ENCODE data around the gene TTLL5.

- TF ChIP-seq CCDC6 (CRISPR knock-in tag; IDR thresholded peaks at IDR 0.05) (no peak), MXI1 (IDR thresholded peaks at IDR 0.05; ENCODE audit: borderline replicate concordance, low read depth, low read length) (no peak), HNF4A (CRISPR knock-in tag; IDR thresholded peaks at IDR 0.05) (no peak), ETS1 (CRISPR knock-in tag; IDR thresholded peaks at IDR 0.05) (no peak), PHF8 (CRISPR knock-in tag; IDR thresholded peaks at IDR 0.05) (no peak), ELF4 (CRISPR knock-in tag; IDR thresholded peaks at IDR 0.05; ENCODE audit: borderline replicate concordance) (no peak), JARID2 (CRISPR knock-in tag; IDR thresholded peaks at IDR 0.05; ENCODE audit: insufficient replicate concordance) (no peak), CTCF (CRISPR knock-in tag; IDR thresholded peaks at IDR 0.05) (no peak), ZFX (CRISPR knock-in tag; IDR thresholded peaks at IDR 0.05; ENCODE audit: low read depth) (no peak), TEAD2 (CRISPR knock-in tag; IDR thresholded peaks at IDR 0.05) (no peak), IRF9 (CRISPR knock-in tag; IDR thresholded peaks at IDR 0.05; ENCODE audit: borderline replicate concordance) (no peak), CREB1 (IDR thresholded peaks at IDR 0.05) (no peak), CREB1 (CRISPR knock-in tag; IDR thresholded peaks at IDR 0.05) (no peak)
Measured at GRCh38 chr14:75771595-75771994, 110.5 kb downstream of the TTLL5 start.
